Measurements from ENCODE around the gene KIRREL1.

Gene KIRREL1

DNA sequence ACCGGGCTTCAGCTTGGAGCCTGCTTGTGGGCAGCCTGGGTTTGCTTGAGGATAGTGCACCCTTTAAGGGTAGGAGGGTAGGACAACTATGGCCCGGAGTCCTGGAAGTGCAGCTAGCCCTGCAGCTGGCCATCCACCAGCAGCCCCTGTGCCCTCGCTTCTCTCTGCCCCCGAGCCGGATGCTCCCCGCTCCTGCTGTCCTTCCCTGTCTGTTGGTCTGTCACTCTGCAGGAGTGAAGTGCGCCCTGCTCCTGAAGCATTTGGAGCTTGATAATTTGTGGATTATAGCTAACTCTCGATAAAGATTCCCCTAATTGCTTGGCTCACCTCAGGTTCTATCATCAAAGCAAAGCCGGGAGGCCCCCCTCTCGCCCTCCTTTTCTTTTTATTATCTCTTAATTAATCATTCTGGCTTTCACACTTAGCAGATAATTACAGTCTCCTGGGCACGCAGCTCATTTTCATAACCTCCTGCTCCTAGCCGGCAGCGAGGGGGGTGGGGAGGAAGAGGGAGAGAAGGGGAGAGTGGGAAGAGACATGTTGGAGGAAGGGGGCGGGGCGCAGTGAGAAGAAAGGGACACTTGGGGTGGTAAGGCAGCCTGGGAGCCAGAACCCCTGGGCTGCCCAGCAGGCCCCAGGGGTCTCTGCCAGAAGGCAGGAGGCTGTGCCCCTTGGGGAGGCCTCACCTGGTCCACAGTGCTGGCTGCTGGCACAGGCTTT, 14.4 kb downstream of the KIRREL1 start:
- H3K4me3 ChIP-seq, result no peak overlapping the region
- intact Hi-C loops (cut with DNase I; ENCODE audit: low total_unique reads), result no loop called here
- no peaks in the 10 kb centered on the region for H3K9me3 ChIP-seq
- no peak for TF ChIP-seq CTCF (IDR thresholded peaks at IDR 0.05)
- no peaks in the 10 kb centered on the region for H3K27me3 ChIP-seq
- H3K4me1 ChIP-seq, result peaks cover 7 to 100% (median 92%) of the 10 kb centered on the region in 4 donors
- H3K36me3 ChIP-seq, result no peaks in the 10 kb centered on the region
- H3K27ac ChIP-seq, result peak overlapping the region; percentile 90 to 94
- DNase-seq, result no peak

GRCh38 chr1:158008630-158009029, 15.2 kb downstream of the KIRREL1 start:
- DNase-seq, result no peak
- Histone ChIP-seq H3K27ac (peak overlapping the region; percentile 90 to 94), H3K9me3 (no peaks in the 10 kb centered on the region), H3K4me3 (no peak overlapping the region), H3K4me1 (peaks cover 3 to 100% (median 92%) of the 10 kb centered on the region in 4 donors), H3K27me3 (no peaks in the 10 kb centered on the region), H3K36me3 (no peaks in the 10 kb centered on the region)
- intact Hi-C loops (cut with DNase I; ENCODE audit: low total_unique reads), result no loop called here
- TF ChIP-seq CTCF (IDR thresholded peaks at IDR 0.05), result no peak

DNA sequence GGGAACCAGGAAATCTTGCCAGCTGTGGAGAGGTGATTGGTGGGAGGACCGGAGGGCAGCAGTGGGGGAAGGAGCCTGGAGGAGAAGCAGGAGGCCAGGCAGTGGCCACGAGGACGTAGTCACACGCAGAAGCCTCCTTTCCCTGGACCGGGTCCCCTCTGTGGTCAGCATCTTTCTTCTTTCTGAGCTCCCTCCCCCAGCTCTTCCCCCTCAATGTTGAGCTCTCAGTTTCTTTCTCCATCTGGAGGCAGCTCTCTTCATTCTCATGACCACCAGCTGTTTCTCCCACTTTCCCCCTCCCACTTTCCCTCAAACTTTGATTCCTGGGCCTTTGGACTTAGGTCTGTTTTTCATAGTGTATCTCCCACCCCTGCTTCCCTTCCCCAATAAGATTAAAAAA, 18.3 kb downstream of the KIRREL1 start:
- intact Hi-C loops (cut with DNase I; ENCODE audit: low total_unique reads), result no loop called here
- no peaks in the 10 kb centered on the region for H3K36me3 ChIP-seq
- no peaks in the 10 kb centered on the region for H3K9me3 ChIP-seq
- peak overlapping the region; percentile 90 to 94 for H3K27ac ChIP-seq
- H3K4me1 ChIP-seq, result peaks cover 0 to 100% (median 89%) of the 10 kb centered on the region in 4 donors
- H3K27me3 ChIP-seq, result no peaks in the 10 kb centered on the region
- TF ChIP-seq CTCF (IDR thresholded peaks at IDR 0.05), result no peak
- peak overlapping the region in 1 of 2 donors; percentile 40 for H3K4me3 ChIP-seq
- no peak for DNase-seq

DNA sequence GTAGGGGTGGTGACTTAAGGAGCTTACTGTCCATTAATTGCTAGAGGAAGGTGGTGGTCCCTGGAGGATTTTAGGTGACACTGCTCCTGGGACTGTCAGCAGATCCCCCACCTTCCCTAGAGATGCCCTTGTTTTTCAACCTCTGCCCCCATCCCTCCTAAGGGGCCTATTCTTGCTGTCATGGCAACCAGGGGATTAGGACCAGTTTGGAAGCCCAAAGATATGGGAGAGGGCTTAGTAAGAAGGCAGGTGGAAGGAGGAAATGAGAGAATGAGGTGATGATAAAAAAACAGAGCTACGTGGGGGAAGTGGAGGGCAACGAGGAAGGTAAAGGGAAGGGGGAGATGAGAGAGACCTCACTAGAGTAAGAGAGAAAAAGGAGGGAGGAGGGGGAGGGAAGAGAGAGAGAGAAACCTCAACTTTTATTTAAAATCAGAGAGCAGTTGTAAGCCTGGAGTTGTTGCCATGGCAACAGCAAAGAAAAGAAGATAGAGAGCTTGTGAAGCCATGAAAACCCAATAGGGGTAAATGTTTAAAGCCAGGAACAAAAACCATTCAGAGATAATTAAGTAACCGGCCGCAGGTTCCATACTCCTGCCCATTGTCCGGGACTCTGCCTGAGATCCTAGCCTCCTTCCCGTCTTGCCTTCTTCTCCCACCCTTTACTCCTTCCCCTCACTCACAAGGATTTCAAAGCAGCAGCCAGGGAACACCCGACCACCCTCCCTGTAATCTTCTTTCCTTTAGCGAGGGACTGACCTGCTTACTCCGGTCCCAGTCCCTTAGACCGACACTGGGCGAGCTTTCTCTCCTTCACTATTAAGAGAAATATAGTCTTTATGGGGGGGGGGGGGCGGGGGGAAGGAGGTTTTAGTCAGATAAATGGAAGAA, 20.6 kb downstream of the KIRREL1 start:
- intact Hi-C loops (cut with DNase I; ENCODE audit: low total_unique reads), result no loop called here
- peaks cover 0 to 100% (median 89%) of the 10 kb centered on the region in 4 donors for H3K4me1 ChIP-seq
- peak overlapping the region; percentile 20 to 30 for H3K4me3 ChIP-seq
- no peaks in the 10 kb centered on the region for H3K9me3 ChIP-seq
- no peak for DNase-seq
- no peaks in the 10 kb centered on the region for H3K27me3 ChIP-seq
- no peaks in the 10 kb centered on the region for H3K36me3 ChIP-seq
- TF ChIP-seq CTCF (IDR thresholded peaks at IDR 0.05), result no peak
- H3K27ac ChIP-seq, result peak overlapping the region; percentile 90 to 94

GRCh38 chr1:158014731-158015320, 21.4 kb downstream of the KIRREL1 start:
- Histone ChIP-seq H3K4me3 (peak overlapping the region; percentile 20 to 30), H3K9me3 (no peaks in the 10 kb centered on the region), H3K36me3 (no peaks in the 10 kb centered on the region), H3K4me1 (peaks cover 0 to 100% (median 89%) of the 10 kb centered on the region in 4 donors), H3K27me3 (no peaks in the 10 kb centered on the region), H3K27ac (peak overlapping the region; percentile 90 to 94)
- DNase-seq, result no peak
- intact Hi-C loops (cut with DNase I; ENCODE audit: low total_unique reads), result no loop called here
- TF ChIP-seq CTCF (IDR thresholded peaks at IDR 0.05), result no peak
